Kidney (tissue), 14 donors: ENCODE measurements around the gene CDHR4. TPM values are rescaled to one million over a fixed set of nuclear protein-coding genes. Genes with fewer than 3 reads are reported as not detected.
A peak's percentile ranks its signal among the peaks of the same experiment; 100 is the strongest.

Experiments
- DNase-seq, 5 donors: peaks; one replicate each; pipeline ENCODE4 v3.0.0-alpha.2; 2013 to 2020
- FAIRE-seq: peaks from 2 replicates; lab custom pipeline; 2012; peaks lifted over from hg19 to GRCh38; lab: Jason Lieb, UNC
- H3K27ac ChIP-seq, 2 donors: one replicate each; pipeline ENCODE4 v1.7.0; 2013; ENCODE audit warnings: low read depth in 2 of 2, low read length in 2 of 2, inconsistent platforms in 1 of 2
- H3K27me3 ChIP-seq: one replicate; pipeline ENCODE4 v1.7.1; 2013; ENCODE audit warnings: low read length, inconsistent platforms; ENCODE audit not compliant: control insufficient read depth, insufficient read depth
- H3K36me3 ChIP-seq, 3 donors: one replicate each; pipeline versions ENCODE4 v1.7.0 to v1.7.1; 2013; ENCODE audit warnings: low read length in 3 of 3, control low read depth in 1 of 3, inconsistent platforms in 1 of 3; ENCODE audit not compliant: insufficient read depth in 3 of 3, control insufficient read depth in 2 of 3
- H3K4me1 ChIP-seq, 3 donors: one replicate each; pipeline versions ENCODE4 v1.7.0 to v1.7.1; 2013; ENCODE audit warnings: low read length in 3 of 3, inconsistent platforms in 1 of 3, low read depth in 1 of 3; ENCODE audit not compliant: control insufficient read depth in 2 of 3, insufficient read depth in 2 of 3
- H3K4me3 ChIP-seq, 3 donors: one replicate each; pipeline versions ENCODE4 v1.7.0 to v1.8.1; 2013; ENCODE audit warnings: low read length in 3 of 3, control low read depth in 1 of 3, inconsistent platforms in 1 of 3
- H3K9ac ChIP-seq, 3 donors: one replicate each; pipeline versions ENCODE4 v1.7.0 to v1.7.1; 2013; ENCODE audit warnings: low read length in 3 of 3, control low read depth in 1 of 3, inconsistent platforms in 1 of 3
- H3K9me3 ChIP-seq, 3 donors: one replicate each; pipeline versions ENCODE4 v1.7.0 to v1.7.1; 2013; ENCODE audit warnings: low read length in 3 of 3, control low read depth in 1 of 3, inconsistent platforms in 1 of 3; ENCODE audit not compliant: control insufficient read depth in 2 of 3, insufficient read depth in 1 of 3
- intact Hi-C: fragments of 100-400 bp; cut with DNase I; formaldehyde crosslinking; loops from one replicate; pipeline ENCODE4 v1.11.1; 2022
- polyA plus RNA-seq: library from polyadenylated mRNA; stranded (reverse); fragments of 350-450 nt; fragmentation: Illumina TruSeq; extraction: RNeasy Lipid Tissue Mini Kit (QIAGEN cat#74804); gene quantifications from one replicate; pipeline ENCODE4 v1.2.3, GENCODE V29; 2014; ENCODE audit warnings: low read depth, low replicate concordance; ENCODE audit not compliant: insufficient read depth
- total RNA-seq: library from RNA; stranded (reverse); fragmentation: NEBNext Ultra II Directional; extraction: Animal tissue kit (Norgen Biotek cat#: 25700); gene quantifications from one replicate; pipeline ENCODE4 v1.2.1, GENCODE V29; 2021
- TF ChIP-seq, protein P1 (sequence below): IDR thresholded peaks from 3 replicates; pipeline ENCODE4 v1.5.1; 2012; ENCODE audit warnings: mild to moderate bottlenecking, moderate library complexity, borderline replicate concordance; ENCODE audit not compliant: insufficient read depth; ENCODE audit errors: extremely low read depth
- donor health status: control.
- donor health status: control.
- donor health status: control.
- donor health status: control.
- donor health status: control.
- donor health status: DM: yes; HTN: yes; CAD: no.
- donor health status: Normal renal cell carcinoma (clear cell type).

The CDHR4 gene
- total and polyA plus RNA-seq, 2 donors from 2014 or later: 0.54 TPM; not detected in 1

- H3K27ac ChIP-seq: peak overlapping the region in 1 of 2 donors; percentile 16
- no peaks in the 10 kb centered on the region for H3K36me3 ChIP-seq
- FAIRE-seq: no peak
- no peaks in the 10 kb centered on the region for H3K9me3 ChIP-seq
- DNase-seq: peak in 1 of 5 donors; percentile 14
- H3K4me1 ChIP-seq: peaks cover 0 to 23% (median 4%) of the 10 kb centered on the region in 3 donors
- H3K9ac ChIP-seq: no peak overlapping the region
- intact Hi-C loops: no loop called here
- no peaks in the 10 kb centered on the region for H3K27me3 ChIP-seq
- H3K4me3 ChIP-seq: no peak overlapping the region
- TF ChIP-seq, protein P1, sequence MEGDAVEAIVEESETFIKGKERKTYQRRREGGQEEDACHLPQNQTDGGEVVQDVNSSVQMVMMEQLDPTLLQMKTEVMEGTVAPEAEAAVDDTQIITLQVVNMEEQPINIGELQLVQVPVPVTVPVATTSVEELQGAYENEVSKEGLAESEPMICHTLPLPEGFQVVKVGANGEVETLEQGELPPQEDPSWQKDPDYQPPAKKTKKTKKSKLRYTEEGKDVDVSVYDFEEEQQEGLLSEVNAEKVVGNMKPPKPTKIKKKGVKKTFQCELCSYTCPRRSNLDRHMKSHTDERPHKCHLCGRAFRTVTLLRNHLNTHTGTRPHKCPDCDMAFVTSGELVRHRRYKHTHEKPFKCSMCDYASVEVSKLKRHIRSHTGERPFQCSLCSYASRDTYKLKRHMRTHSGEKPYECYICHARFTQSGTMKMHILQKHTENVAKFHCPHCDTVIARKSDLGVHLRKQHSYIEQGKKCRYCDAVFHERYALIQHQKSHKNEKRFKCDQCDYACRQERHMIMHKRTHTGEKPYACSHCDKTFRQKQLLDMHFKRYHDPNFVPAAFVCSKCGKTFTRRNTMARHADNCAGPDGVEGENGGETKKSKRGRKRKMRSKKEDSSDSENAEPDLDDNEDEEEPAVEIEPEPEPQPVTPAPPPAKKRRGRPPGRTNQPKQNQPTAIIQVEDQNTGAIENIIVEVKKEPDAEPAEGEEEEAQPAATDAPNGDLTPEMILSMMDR: no peak
Observed at GRCh38 chr3:49840388-49840787, 40.7 kb upstream of the CDHR4 start.

- no peak for FAIRE-seq
- H3K27me3 ChIP-seq: no peaks in the 10 kb centered on the region
- no peak overlapping the region for H3K9ac ChIP-seq
- H3K4me3 ChIP-seq: peak overlapping the region in 1 of 3 donors; percentile 11
- no peak overlapping the region for H3K27ac ChIP-seq
- H3K4me1 ChIP-seq: peaks cover 0 to 22% (median 4%) of the 10 kb centered on the region in 3 donors
- no peaks in the 10 kb centered on the region for H3K36me3 ChIP-seq
- peak; percentile 71 to 92 (median 79) for DNase-seq
- TF ChIP-seq, protein P1: peak; percentile 90
- H3K9me3 ChIP-seq: no peaks in the 10 kb centered on the region
- intact Hi-C loops: no loop called here
Observed at GRCh38 chr3:49839193-49839809, 39.6 kb upstream of the CDHR4 start.

- no peaks in the 10 kb centered on the region for H3K36me3 ChIP-seq
- TF ChIP-seq, protein P1: no peak
- intact Hi-C loops: no loop called here
- no peaks in the 10 kb centered on the region for H3K27me3 ChIP-seq
- no peaks in the 10 kb centered on the region for H3K9me3 ChIP-seq
- H3K9ac ChIP-seq: no peak overlapping the region
- no peak overlapping the region for H3K4me3 ChIP-seq
- DNase-seq: no peak
- H3K27ac ChIP-seq: no peak overlapping the region
- no peak for FAIRE-seq
- no peaks in the 10 kb centered on the region for H3K4me1 ChIP-seq
Observed at GRCh38 chr3:49831341-49831740, 31.7 kb upstream of the CDHR4 start.
